ENCODE data around the gene PLA2G6. TPM values are rescaled to one million over a fixed set of nuclear protein-coding genes. Genes with fewer than 3 reads are reported as not detected.

PLA2G6 gene
- total RNA-seq, 2 experiments from 2014 or later = 54.0 to 57.3 TPM

GRCh38 chr22:38221908-38222796 is 40.5 kb upstream of the PLA2G6 start:
- ATAC-seq (no peak), DNase-seq (no peak)
- Mint-ChIP-seq H3K4me1 (peaks cover 19% of the 10 kb centered on the region), H3K27me3 (no peaks in the 10 kb centered on the region), H3K27ac (no peak overlapping the region), H3K4me3 (no peak overlapping the region), H3K36me3 (ENCODE audit: low read depth) (no peaks in the 10 kb centered on the region), H3K9me3 (ENCODE audit: low read depth) (no peaks in the 10 kb centered on the region)
- ChIA-PET CTCF (no interaction called here), POLR2A (no interaction called here)
- intact Hi-C loops (cut with DNase I, micrococcal nuclease) = no loop called here

- H3K27ac Mint-ChIP-seq = no peak overlapping the region
- ATAC-seq = no peak
- H3K4me1 Mint-ChIP-seq = peaks cover 19% of the 10 kb centered on the region
- H3K9me3 Mint-ChIP-seq (ENCODE audit: low read depth) = no peaks in the 10 kb centered on the region
- ChIA-PET CTCF (no interaction called here), POLR2A (no interaction called here)
- H3K36me3 Mint-ChIP-seq (ENCODE audit: low read depth) = no peaks in the 10 kb centered on the region
- DNase-seq = no peak
- H3K4me3 Mint-ChIP-seq = no peak overlapping the region
- no peaks in the 10 kb centered on the region for H3K27me3 Mint-ChIP-seq
- intact Hi-C loops (cut with DNase I, micrococcal nuclease) = no loop called here
Measured at GRCh38 chr22:38221407-38221806, 39.8 kb upstream of the PLA2G6 start.

- Mint-ChIP-seq H3K27ac (no peak overlapping the region), H3K9me3 (ENCODE audit: low read depth) (no peaks in the 10 kb centered on the region), H3K36me3 (ENCODE audit: low read depth) (no peaks in the 10 kb centered on the region), H3K4me1 (peaks cover 19% of the 10 kb centered on the region), H3K4me3 (no peak overlapping the region), H3K27me3 (no peaks in the 10 kb centered on the region)
- intact Hi-C loops (cut with DNase I, micrococcal nuclease) = no loop called here
- ChIA-PET POLR2A (no interaction called here), CTCF (no interaction called here)
- ATAC-seq (no peak), DNase-seq (no peak)
Measured at GRCh38 chr22:38220653-38221386, 39.2 kb upstream of the PLA2G6 start.

- CTCF ChIA-PET = interaction anchor here (1.0 to 1.6 kb wide), 2 partner anchors 16 to 104 kb away, joined by 3 to 7 read pairs; no protein-coding TSS in a partner anchor
- Mint-ChIP-seq H3K36me3 (ENCODE audit: low read depth) (peaks cover 4% of the 10 kb centered on the region), H3K4me1 (peaks cover 19% of the 10 kb centered on the region), H3K4me3 (no peak overlapping the region), H3K9me3 (ENCODE audit: low read depth) (no peaks in the 10 kb centered on the region), H3K27ac (no peak overlapping the region), H3K27me3 (no peaks in the 10 kb centered on the region)
- intact Hi-C loops (cut with DNase I, micrococcal nuclease) = no loop called here
- DNase-seq (no peak), ATAC-seq (no peak)
- POLR2A ChIA-PET = no interaction called here
Measured at GRCh38 chr22:38220163-38220562, 38.5 kb upstream of the PLA2G6 start.

GRCh38 chr22:38219632-38220031 is 38.0 kb upstream of the PLA2G6 start:
- H3K4me3 Mint-ChIP-seq = no peak overlapping the region

GRCh38 chr22:38218661-38219622 is 37.3 kb upstream of the PLA2G6 start:
- intact Hi-C loops (cut with DNase I, micrococcal nuclease) = no loop called here
- ChIA-PET CTCF (interaction anchor here (0.7 to 1.6 kb wide), 4 partner anchors 15 to 160 kb away, joined by 3 to 7 read pairs (median 3); no protein-coding TSS in a partner anchor), POLR2A (interaction anchor here (0.8 kb wide), 1 partner anchor 14 kb away, joined by 3 read pairs; no protein-coding TSS in a partner anchor)
- DNase-seq (peak; percentile 76), ATAC-seq (peak; percentile 45)
- Mint-ChIP-seq H3K9me3 (ENCODE audit: low read depth) (no peaks in the 10 kb centered on the region), H3K27me3 (no peaks in the 10 kb centered on the region), H3K4me3 (no peak overlapping the region), H3K27ac (peak overlapping the region; percentile 77), H3K4me1 (peaks cover 27% of the 10 kb centered on the region), H3K36me3 (ENCODE audit: low read depth) (peaks cover 8% of the 10 kb centered on the region)

More at GRCh38 chr22:38219632-38220031, 38.0 kb upstream of the PLA2G6 start:
- intact Hi-C loops (cut with DNase I, micrococcal nuclease) = no loop called here
- DNase-seq = no peak
- Mint-ChIP-seq H3K4me1 (peaks cover 23% of the 10 kb centered on the region), H3K9me3 (ENCODE audit: low read depth) (no peaks in the 10 kb centered on the region), H3K27ac (peak overlapping the region; percentile 77), H3K27me3 (no peaks in the 10 kb centered on the region), H3K36me3 (ENCODE audit: low read depth) (peaks cover 8% of the 10 kb centered on the region)
- POLR2A ChIA-PET = no interaction called here
- ATAC-seq = no peak
- CTCF ChIA-PET = interaction anchor here (0.7 to 1.6 kb wide), 4 partner anchors 15 to 161 kb away, joined by 3 to 7 read pairs (median 3); no protein-coding TSS in a partner anchor

GRCh38 chr22:38215156-38216038 is 33.8 kb upstream of the PLA2G6 start:
- CTCF ChIA-PET = interaction anchor here (0.5 to 0.6 kb wide), 2 partner anchors 26 to 336 kb away, joined by 3 read pairs; no protein-coding TSS in a partner anchor
- H3K27ac Mint-ChIP-seq = no peak overlapping the region

GRCh38 chr22:38214302-38215056 is 32.8 kb upstream of the PLA2G6 start:
- peak; percentile 81 for DNase-seq
- Mint-ChIP-seq H3K27ac (no peak overlapping the region), H3K27me3 (no peaks in the 10 kb centered on the region), H3K36me3 (ENCODE audit: low read depth) (peaks cover 8% of the 10 kb centered on the region), H3K4me1 (peaks cover 41% of the 10 kb centered on the region), H3K4me3 (no peak overlapping the region), H3K9me3 (ENCODE audit: low read depth) (no peaks in the 10 kb centered on the region)
- ChIA-PET CTCF (no interaction called here), POLR2A (no interaction called here)
- intact Hi-C loops (cut with DNase I, micrococcal nuclease) = loop anchor here in 1 of 2 experiments (1.0 kb wide), 1 partner anchor 12 kb away; no protein-coding TSS in a partner anchor
- peak; percentile 57 for ATAC-seq

More at GRCh38 chr22:38215156-38216038, 33.8 kb upstream of the PLA2G6 start:
- Mint-ChIP-seq H3K36me3 (ENCODE audit: low read depth) (peaks cover 8% of the 10 kb centered on the region), H3K9me3 (ENCODE audit: low read depth) (no peaks in the 10 kb centered on the region), H3K4me1 (peaks cover 38% of the 10 kb centered on the region), H3K27me3 (no peaks in the 10 kb centered on the region), H3K4me3 (no peak overlapping the region)
- POLR2A ChIA-PET = no interaction called here
- intact Hi-C loops (cut with DNase I, micrococcal nuclease) = no loop called here
- no peak for DNase-seq
- no peak for ATAC-seq

GRCh38 chr22:38213990-38214301 is 32.3 kb upstream of the PLA2G6 start:
- DNase-seq = no peak
- ATAC-seq = no peak
- ChIA-PET CTCF (no interaction called here), POLR2A (no interaction called here)
- Mint-ChIP-seq H3K27ac (no peak overlapping the region), H3K9me3 (ENCODE audit: low read depth) (no peaks in the 10 kb centered on the region), H3K4me3 (no peak overlapping the region), H3K4me1 (peaks cover 35% of the 10 kb centered on the region), H3K36me3 (ENCODE audit: low read depth) (peaks cover 8% of the 10 kb centered on the region), H3K27me3 (no peaks in the 10 kb centered on the region)
- intact Hi-C loops (cut with DNase I, micrococcal nuclease) = loop anchor here in 1 of 2 experiments (1.0 kb wide), 1 partner anchor 12 kb away; no protein-coding TSS in a partner anchor
